Measurements from ENCODE around the gene MACROD1.
A peak's percentile ranks its signal among the peaks of the same experiment; 100 is the strongest.

MACROD1 gene

GRCh38 chr11:64003807-64004589 is 161.9 kb downstream of the MACROD1 start:
- no peaks in the 10 kb centered on the region for H3K9me3 ChIP-seq (ENCODE audit: control insufficient read depth, low read depth, low read length)
- H3K4me1 ChIP-seq (ENCODE audit: control insufficient read depth, low read depth, low read length), result no peaks in the 10 kb centered on the region
- H3K4me3 ChIP-seq (ENCODE audit: low read length), result no peak overlapping the region
- no peak overlapping the region for H3K9ac ChIP-seq (ENCODE audit: low read length)
- no peaks in the 10 kb centered on the region for H3K36me3 ChIP-seq (ENCODE audit: control insufficient read depth, low read depth, low read length)
- no peak overlapping the region for H3K27ac ChIP-seq (ENCODE audit: low read length)
- H3K27me3 ChIP-seq (ENCODE audit: control insufficient read depth, insufficient read depth, low read length), result peaks cover 74% of the 10 kb centered on the region

- Histone ChIP-seq H3K4me3 (ENCODE audit: low read length) (no peak overlapping the region), H3K27me3 (ENCODE audit: control insufficient read depth, insufficient read depth, low read length) (peaks cover 51% of the 10 kb centered on the region), H3K27ac (ENCODE audit: low read length) (no peak overlapping the region), H3K4me1 (ENCODE audit: control insufficient read depth, low read depth, low read length) (peaks cover 6% of the 10 kb centered on the region), H3K9me3 (ENCODE audit: control insufficient read depth, low read depth, low read length) (no peaks in the 10 kb centered on the region), H3K9ac (ENCODE audit: low read length) (no peak overlapping the region), H3K36me3 (ENCODE audit: control insufficient read depth, low read depth, low read length) (peaks cover 6% of the 10 kb centered on the region)
These were observed 164.2 kb downstream of the MACROD1 start for GRCh38 chr11:64001484-64002420.

- Histone ChIP-seq H3K4me3 (ENCODE audit: low read length) (no peak overlapping the region), H3K27me3 (ENCODE audit: control insufficient read depth, insufficient read depth, low read length) (peaks cover 43% of the 10 kb centered on the region), H3K36me3 (ENCODE audit: control insufficient read depth, low read depth, low read length) (peaks cover 14% of the 10 kb centered on the region), H3K9me3 (ENCODE audit: control insufficient read depth, low read depth, low read length) (no peaks in the 10 kb centered on the region), H3K4me1 (ENCODE audit: control insufficient read depth, low read depth, low read length) (peaks cover 6% of the 10 kb centered on the region), H3K27ac (ENCODE audit: low read length) (no peak overlapping the region), H3K9ac (ENCODE audit: low read length) (no peak overlapping the region)
These were observed 165.0 kb downstream of the MACROD1 start for GRCh38 chr11:64000740-64001483.

- no peak overlapping the region for H3K9ac ChIP-seq (ENCODE audit: low read length)
- peaks cover 20% of the 10 kb centered on the region for H3K36me3 ChIP-seq (ENCODE audit: control insufficient read depth, low read depth, low read length)
- H3K4me1 ChIP-seq (ENCODE audit: control insufficient read depth, low read depth, low read length), result peaks cover 6% of the 10 kb centered on the region
- H3K27me3 ChIP-seq (ENCODE audit: control insufficient read depth, insufficient read depth, low read length), result peaks cover 36% of the 10 kb centered on the region
- no peak overlapping the region for H3K27ac ChIP-seq (ENCODE audit: low read length)
- H3K4me3 ChIP-seq (ENCODE audit: low read length), result peak overlapping the region; percentile 56
- H3K9me3 ChIP-seq (ENCODE audit: control insufficient read depth, low read depth, low read length), result no peaks in the 10 kb centered on the region
These were observed 165.7 kb downstream of the MACROD1 start for GRCh38 chr11:64000026-64000739.

- no peaks in the 10 kb centered on the region for H3K9me3 ChIP-seq (ENCODE audit: control insufficient read depth, low read depth, low read length)
- H3K9ac ChIP-seq (ENCODE audit: low read length), result no peak overlapping the region
- no peak overlapping the region for H3K27ac ChIP-seq (ENCODE audit: low read length)
- peaks cover 20% of the 10 kb centered on the region for H3K36me3 ChIP-seq (ENCODE audit: control insufficient read depth, low read depth, low read length)
- peak overlapping the region; percentile 56 for H3K4me3 ChIP-seq (ENCODE audit: low read length)
- H3K27me3 ChIP-seq (ENCODE audit: control insufficient read depth, insufficient read depth, low read length), result peaks cover 31% of the 10 kb centered on the region
- H3K4me1 ChIP-seq (ENCODE audit: control insufficient read depth, low read depth, low read length), result peaks cover 6% of the 10 kb centered on the region
These were observed 166.4 kb downstream of the MACROD1 start for GRCh38 chr11:63999349-64000025.

GRCh38 chr11:63998558-63999348 is 167.2 kb downstream of the MACROD1 start:
- Histone ChIP-seq H3K4me3 (ENCODE audit: low read length) (peak overlapping the region; percentile 56), H3K4me1 (ENCODE audit: control insufficient read depth, low read depth, low read length) (peaks cover 6% of the 10 kb centered on the region), H3K27ac (ENCODE audit: low read length) (no peak overlapping the region), H3K9me3 (ENCODE audit: control insufficient read depth, low read depth, low read length) (no peaks in the 10 kb centered on the region), H3K36me3 (ENCODE audit: control insufficient read depth, low read depth, low read length) (peaks cover 23% of the 10 kb centered on the region), H3K27me3 (ENCODE audit: control insufficient read depth, insufficient read depth, low read length) (peaks cover 24% of the 10 kb centered on the region), H3K9ac (ENCODE audit: low read length) (no peak overlapping the region)

GRCh38 chr11:63997801-63998337 is 168.0 kb downstream of the MACROD1 start:
- Histone ChIP-seq H3K4me1 (ENCODE audit: control insufficient read depth, low read depth, low read length) (peaks cover 6% of the 10 kb centered on the region), H3K4me3 (ENCODE audit: low read length) (no peak overlapping the region), H3K27ac (ENCODE audit: low read length) (no peak overlapping the region), H3K9me3 (ENCODE audit: control insufficient read depth, low read depth, low read length) (no peaks in the 10 kb centered on the region), H3K27me3 (ENCODE audit: control insufficient read depth, insufficient read depth, low read length) (peaks cover 23% of the 10 kb centered on the region), H3K36me3 (ENCODE audit: control insufficient read depth, low read depth, low read length) (peaks cover 28% of the 10 kb centered on the region), H3K9ac (ENCODE audit: low read length) (no peak overlapping the region)

GRCh38 chr11:63997104-63997700 is 168.7 kb downstream of the MACROD1 start:
- no peak overlapping the region for H3K27ac ChIP-seq (ENCODE audit: low read length)
- peaks cover 30% of the 10 kb centered on the region for H3K36me3 ChIP-seq (ENCODE audit: control insufficient read depth, low read depth, low read length)
- H3K4me1 ChIP-seq (ENCODE audit: control insufficient read depth, low read depth, low read length), result peaks cover 6% of the 10 kb centered on the region
- no peaks in the 10 kb centered on the region for H3K9me3 ChIP-seq (ENCODE audit: control insufficient read depth, low read depth, low read length)
- H3K27me3 ChIP-seq (ENCODE audit: control insufficient read depth, insufficient read depth, low read length), result peaks cover 19% of the 10 kb centered on the region
- no peak overlapping the region for H3K4me3 ChIP-seq (ENCODE audit: low read length)
- H3K9ac ChIP-seq (ENCODE audit: low read length), result no peak overlapping the region

- Histone ChIP-seq H3K4me1 (ENCODE audit: control insufficient read depth, low read depth, low read length) (peaks cover 6% of the 10 kb centered on the region), H3K36me3 (ENCODE audit: control insufficient read depth, low read depth, low read length) (peaks cover 31% of the 10 kb centered on the region), H3K4me3 (ENCODE audit: low read length) (no peak overlapping the region), H3K27me3 (ENCODE audit: control insufficient read depth, insufficient read depth, low read length) (peaks cover 13% of the 10 kb centered on the region), H3K9ac (ENCODE audit: low read length) (no peak overlapping the region), H3K9me3 (ENCODE audit: control insufficient read depth, low read depth, low read length) (no peaks in the 10 kb centered on the region), H3K27ac (ENCODE audit: low read length) (no peak overlapping the region)
These were observed 169.4 kb downstream of the MACROD1 start for GRCh38 chr11:63996512-63996911.

All from iPS-18a (cell line).